BE2C (cell line): ENCODE data around the gene DPP8. TPM values are rescaled to one million over a fixed set of nuclear protein-coding genes. Genes with fewer than 3 reads are reported as not detected.
A peak's percentile ranks its signal among the peaks of the same experiment; 100 is the strongest.

Source experiments
- DNase-seq: peaks from one replicate; pipeline ENCODE4 v3.0.0-alpha.2; 2020
- H3K27me3 ChIP-seq: fragments of 250-450 bp; sonication (Bioruptor Pico); 2 replicates; pipeline ENCODE4 v1.5.1; 2020; ENCODE audit warnings: mild to moderate bottlenecking
- H3K36me3 ChIP-seq: fragments of 250-450 bp; sonication (Bioruptor Pico); 2 replicates; pipeline ENCODE4 v1.5.1; 2020; ENCODE audit warnings: mild to moderate bottlenecking
- H3K4me1 ChIP-seq: fragments of 250-450 bp; sonication (Bioruptor Pico); 2 replicates; pipeline ENCODE4 v1.5.1; 2020
- H3K4me3 ChIP-seq: 2 replicates; pipeline ENCODE4 v1.5.1; 2011; ENCODE audit warnings: low read depth, low read length
- H3K9me3 ChIP-seq: fragments of 250-450 bp; sonication (Bioruptor Pico); 2 replicates; pipeline ENCODE4 v1.5.1; 2020
- polyA plus RNA-seq: library from polyadenylated mRNA; unstranded; fragments of >200 nt; gene quantifications from one replicate; pipeline ENCODE4 v1.2.1, GENCODE V29; 2012; ENCODE audit warnings: low read depth, missing spikeins; ENCODE audit not compliant: insufficient read length, insufficient read depth
- TF ChIP-seq, protein P1 (sequence below): IDR thresholded peaks from 2 replicates; pipeline ENCODE4 v1.5.1; 2012; ENCODE audit warnings: mild to moderate bottlenecking, low read depth, low read length

DPP8 gene
- 17.8 TPM for polyA plus RNA-seq

DNA sequence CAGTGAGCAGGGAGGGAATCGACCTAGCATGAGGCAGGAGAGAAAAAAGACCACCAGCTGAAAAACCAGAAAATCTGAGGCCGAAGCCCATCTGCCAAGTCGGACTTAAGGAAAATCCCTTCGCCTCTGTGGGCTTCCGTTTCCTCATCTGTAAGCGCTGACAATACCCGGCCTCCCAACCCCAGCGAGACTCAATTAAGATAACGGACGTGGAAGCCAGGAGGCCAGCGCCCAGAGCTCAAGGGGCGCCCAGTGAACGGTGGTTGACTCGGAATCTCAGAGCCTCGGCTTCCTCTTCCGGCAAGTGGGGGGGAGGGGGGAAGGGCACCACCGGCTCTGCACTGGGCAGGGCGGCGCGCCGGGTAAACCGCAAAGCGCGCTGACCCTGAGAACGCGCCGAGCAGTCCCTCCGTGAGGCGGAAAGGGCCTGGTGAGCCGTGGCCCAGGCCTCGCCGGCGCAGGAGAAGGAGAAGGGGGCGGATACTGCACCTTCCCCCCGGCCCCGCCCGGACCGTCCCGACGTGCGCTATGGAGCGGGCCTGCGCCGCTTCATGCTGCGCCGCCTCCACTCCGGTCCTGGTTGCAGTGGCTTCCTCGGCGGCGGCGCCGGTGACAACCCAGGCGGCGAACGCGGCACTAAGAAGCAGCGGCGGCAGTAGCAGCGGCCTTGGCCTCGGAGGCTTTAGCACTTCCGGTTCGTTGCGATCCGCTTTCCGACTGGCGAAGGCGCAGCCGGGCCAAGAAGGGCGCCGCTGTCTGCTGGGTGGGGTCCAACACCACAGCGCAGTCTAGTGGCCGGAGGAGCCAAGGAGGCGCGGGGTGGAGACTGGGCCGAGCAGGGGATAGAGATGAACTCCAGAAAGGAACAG lies at the start of gene DPP8:
Gene DPP8 (minus strand): TSS at position 693 of the 869 bp plus-strand sequence. CDS start 5,136 bp downstream, outside the sequence.
- H3K9me3 ChIP-seq = no peaks in the 10 kb centered on the region
- peaks cover 20% of the 10 kb centered on the region for H3K36me3 ChIP-seq
- peak; percentile 96 for DNase-seq
- H3K27me3 ChIP-seq = no peaks in the 10 kb centered on the region
- peak within 1 kb of the TSS; percentile 84 for H3K4me3 ChIP-seq
- no peaks in the 10 kb centered on the region for H3K4me1 ChIP-seq
- TF ChIP-seq, protein P1, sequence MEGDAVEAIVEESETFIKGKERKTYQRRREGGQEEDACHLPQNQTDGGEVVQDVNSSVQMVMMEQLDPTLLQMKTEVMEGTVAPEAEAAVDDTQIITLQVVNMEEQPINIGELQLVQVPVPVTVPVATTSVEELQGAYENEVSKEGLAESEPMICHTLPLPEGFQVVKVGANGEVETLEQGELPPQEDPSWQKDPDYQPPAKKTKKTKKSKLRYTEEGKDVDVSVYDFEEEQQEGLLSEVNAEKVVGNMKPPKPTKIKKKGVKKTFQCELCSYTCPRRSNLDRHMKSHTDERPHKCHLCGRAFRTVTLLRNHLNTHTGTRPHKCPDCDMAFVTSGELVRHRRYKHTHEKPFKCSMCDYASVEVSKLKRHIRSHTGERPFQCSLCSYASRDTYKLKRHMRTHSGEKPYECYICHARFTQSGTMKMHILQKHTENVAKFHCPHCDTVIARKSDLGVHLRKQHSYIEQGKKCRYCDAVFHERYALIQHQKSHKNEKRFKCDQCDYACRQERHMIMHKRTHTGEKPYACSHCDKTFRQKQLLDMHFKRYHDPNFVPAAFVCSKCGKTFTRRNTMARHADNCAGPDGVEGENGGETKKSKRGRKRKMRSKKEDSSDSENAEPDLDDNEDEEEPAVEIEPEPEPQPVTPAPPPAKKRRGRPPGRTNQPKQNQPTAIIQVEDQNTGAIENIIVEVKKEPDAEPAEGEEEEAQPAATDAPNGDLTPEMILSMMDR = peak; percentile 95

DNA sequence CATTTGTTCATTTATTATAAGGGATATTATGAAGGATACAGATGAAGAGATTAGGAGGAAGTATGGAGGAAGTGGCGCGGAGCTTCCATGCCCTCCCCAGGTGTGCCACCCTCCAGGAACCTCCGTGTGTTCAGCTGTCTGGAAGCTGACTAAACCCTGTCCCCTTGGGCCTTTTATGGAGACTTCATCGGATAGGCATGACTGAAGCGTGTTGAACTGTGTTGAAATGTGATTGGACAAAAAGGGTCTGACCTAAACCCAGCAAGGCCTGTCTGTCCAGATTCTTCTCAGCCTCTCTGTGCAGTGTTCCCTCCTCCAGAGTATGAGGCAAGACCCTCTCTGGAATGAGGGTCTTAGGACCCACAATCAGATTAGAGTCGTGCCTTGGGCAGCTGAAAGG lies 44.4 kb upstream of the DPP8 start:
- Histone ChIP-seq H3K36me3 (peaks cover 90% of the 10 kb centered on the region), H3K4me1 (0 out of 2 replicates have a peak, but pooled peaks cover 3% of the 10 kb centered on the region), H3K4me3 (no peak overlapping the region), H3K27me3 (no peaks in the 10 kb centered on the region), H3K9me3 (no peaks in the 10 kb centered on the region)
- TF ChIP-seq, protein P1 = no peak
- DNase-seq = no peak

DNA sequence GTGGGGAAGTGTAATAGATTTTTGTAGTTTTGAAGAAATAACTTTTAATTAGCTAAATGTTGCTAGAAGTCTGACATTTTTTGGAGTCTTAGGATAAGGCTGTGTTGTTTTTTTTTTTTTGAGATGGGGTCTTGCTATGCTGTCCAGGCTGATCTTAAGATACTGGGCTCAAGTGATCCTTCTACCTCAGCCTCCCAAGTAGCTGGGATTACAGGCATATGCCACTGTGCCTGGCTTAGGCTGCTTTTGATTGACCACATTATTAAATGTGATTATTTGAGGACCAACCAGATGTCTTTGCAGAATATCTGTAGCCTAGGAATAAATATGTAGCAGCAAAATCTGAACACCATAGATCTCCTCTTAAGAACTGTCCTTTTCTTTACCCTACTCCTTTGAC lies 42.5 kb upstream of the DPP8 start:
- H3K36me3 ChIP-seq = peaks cover 90% of the 10 kb centered on the region
- TF ChIP-seq, protein P1 = no peak
- no peak for DNase-seq

DNA sequence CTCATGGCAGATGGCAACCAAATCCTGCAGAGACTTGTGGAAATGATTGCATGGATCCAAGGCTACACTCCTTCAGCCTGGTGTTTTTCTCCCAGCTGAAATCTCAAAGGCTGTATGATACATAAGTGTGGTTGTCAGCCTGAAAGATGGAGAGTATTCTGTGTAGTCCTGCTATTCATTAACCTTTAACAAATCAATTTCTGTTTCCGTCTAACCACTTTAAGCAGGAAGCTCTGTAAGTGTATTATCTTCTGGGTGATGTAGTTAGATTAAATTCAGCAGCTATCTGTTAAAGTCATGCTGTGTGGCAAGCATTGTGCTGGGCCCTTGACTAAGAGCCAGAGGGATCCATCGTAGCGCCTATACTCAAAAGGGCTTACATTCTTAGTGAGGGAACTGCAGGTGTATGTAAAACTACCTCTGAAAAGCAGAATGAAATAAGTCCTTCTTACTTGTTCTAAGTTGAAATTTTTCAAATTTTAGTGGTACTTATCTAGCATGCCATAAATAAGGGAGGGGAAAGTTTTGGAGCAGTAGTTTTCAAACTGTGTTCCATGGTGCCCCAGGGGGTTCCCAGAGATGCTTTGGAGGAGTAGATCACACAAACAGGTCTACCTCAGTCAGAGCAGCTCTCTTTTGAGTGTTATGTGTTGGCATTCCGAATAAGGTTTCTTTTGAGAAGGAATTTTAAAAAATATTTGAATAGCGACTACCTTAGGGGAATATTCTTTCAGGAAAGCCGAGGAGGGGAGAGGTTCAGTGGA lies 41.7 kb upstream of the DPP8 start:
- Histone ChIP-seq H3K27me3 (no peaks in the 10 kb centered on the region), H3K4me3 (no peak overlapping the region), H3K9me3 (no peaks in the 10 kb centered on the region), H3K36me3 (peaks cover 87% of the 10 kb centered on the region), H3K4me1 (0 out of 2 replicates have a peak, but pooled peaks cover 3% of the 10 kb centered on the region)
- DNase-seq = no peak
- TF ChIP-seq, protein P1 = no peak

More for the DNA sequence above, 42.5 kb upstream of the DPP8 start:
- no peak overlapping the region for H3K4me3 ChIP-seq
- no peaks in the 10 kb centered on the region for H3K9me3 ChIP-seq
- 0 out of 2 replicates have a peak, but pooled peaks cover 3% of the 10 kb centered on the region for H3K4me1 ChIP-seq
- H3K27me3 ChIP-seq = no peaks in the 10 kb centered on the region

DNA sequence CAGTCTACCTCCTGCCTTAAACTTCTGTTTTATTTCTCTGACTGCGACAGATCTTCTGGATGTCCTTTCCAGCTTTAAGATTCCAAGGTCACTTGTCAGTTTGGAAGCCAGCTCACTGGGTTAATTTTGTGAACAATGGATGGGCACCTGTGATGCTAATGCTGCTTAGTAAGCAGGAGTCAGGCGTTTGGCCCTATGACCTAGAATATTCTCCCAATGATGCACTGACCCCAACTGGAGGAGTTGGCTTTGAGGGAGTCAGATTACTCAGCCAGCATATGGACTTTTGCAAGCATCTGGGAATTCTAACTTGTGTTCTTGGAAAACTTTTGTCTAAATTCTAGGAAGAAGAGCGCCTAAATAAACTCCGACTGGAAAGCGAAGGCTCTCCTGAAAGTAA lies 40.8 kb upstream of the DPP8 start:
- H3K27me3 ChIP-seq = no peaks in the 10 kb centered on the region
- H3K4me1 ChIP-seq = 0 out of 2 replicates have a peak, but pooled peaks cover 3% of the 10 kb centered on the region
- peaks cover 85% of the 10 kb centered on the region for H3K36me3 ChIP-seq
- TF ChIP-seq, protein P1 = no peak
- no peak for DNase-seq
- H3K9me3 ChIP-seq = no peaks in the 10 kb centered on the region
- H3K4me3 ChIP-seq = no peak overlapping the region
